HT1080 (cell line): ENCODE results near the gene ARRB1. TPM values are rescaled to one million over a fixed set of nuclear protein-coding genes. Genes with fewer than 3 reads are reported as not detected.
"Not testable (repeated sequence)": the region's sequence is repeated elsewhere in the genome, so short reads cannot be mapped to it uniquely, and the experiment has no call there.

Experiments
- DNase-seq: peaks from one replicate; pipeline ENCODE4 v3.0.0-alpha.2; 2015; ENCODE audit warnings: low read depth
- total RNA-seq: library from RNA; depleted of rRNA; stranded (reverse); fragments of >200 nt; shearing (Covaris generic); gene quantifications from 2 replicates; pipeline ENCODE4 v1.2.3, GENCODE V29; 2014

Gene ARRB1
- total RNA-seq, 1 experiment from 2014 or later: 10.6 TPM

DNA sequence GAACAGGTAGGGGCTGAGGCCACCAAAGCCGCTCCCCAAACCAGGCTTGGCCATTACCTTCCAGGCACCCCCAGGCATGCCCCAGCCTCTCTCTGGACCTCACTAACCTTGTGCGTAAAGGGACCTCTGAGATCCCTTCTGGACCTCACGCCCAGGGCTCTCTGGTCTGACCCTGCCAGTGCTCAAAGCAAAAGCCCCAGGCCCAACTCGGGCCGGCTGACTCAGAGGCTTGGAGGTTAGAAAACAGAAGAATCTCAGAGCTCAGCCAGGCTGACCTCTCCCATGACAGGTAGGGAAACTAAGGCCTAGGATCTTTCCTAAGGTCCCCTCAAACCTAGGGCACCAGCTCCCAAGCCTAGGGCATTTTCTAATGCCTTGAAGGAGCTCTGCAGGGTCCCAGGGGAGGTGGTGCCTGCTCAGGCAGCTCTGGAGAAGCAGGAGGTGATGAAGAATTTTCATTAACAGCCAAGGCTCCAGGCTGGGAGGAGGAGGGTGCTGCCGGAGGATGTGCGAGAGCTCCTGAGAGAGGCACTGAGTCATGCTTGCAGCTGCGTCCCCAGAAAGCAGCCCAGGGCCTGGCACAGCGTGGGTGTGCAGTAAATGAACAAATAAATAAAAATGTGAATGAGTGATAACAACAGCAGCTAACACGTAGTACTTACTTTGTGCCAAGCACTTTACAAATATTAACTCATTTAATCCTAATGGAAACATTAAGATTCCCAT lies 25.6 kb downstream of the ARRB1 start:
- DNase-seq: peak; percentile 84

DNA sequence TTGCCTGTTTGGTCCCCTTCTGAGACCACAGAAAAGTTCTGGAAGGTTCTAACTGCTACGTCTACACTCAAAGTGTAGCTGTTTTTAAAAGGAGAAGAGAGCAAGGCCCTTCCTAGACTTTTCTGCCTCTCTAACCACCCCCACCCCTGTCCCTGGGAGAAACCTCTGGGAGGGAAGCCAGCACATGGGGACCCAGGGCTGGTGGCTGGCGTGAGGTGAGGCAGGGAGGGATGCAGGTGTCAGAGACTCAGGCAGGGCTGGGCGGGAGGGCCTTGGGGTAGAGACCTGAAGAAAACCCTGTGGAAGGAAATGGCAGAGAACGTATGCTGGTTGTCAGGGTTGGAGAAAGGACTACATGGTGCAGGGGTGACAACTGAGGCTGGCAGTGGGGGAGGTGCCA lies 26.7 kb downstream of the ARRB1 start:
- no peak for DNase-seq

DNA sequence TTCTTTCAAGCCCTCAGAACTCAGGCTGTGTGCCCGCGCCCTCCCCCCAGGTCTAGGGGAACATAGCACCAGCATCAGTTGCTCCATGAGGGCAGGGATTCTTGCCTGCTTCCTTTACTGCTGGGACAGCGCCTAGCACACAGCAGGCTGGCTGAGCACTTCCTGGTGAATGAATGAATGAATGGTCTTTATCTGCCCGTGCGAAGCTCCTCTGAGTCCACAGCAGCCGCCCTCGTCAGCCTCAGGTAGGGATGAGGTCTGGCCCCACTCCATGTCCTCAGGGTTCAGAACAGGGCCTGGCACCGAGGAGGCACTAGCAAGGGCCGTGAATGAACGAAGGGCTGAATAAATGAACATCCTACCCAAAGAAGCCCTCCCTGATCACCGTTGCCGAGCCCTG lies 27.3 kb downstream of the ARRB1 start:
- DNase-seq: no peak

- no peak for DNase-seq
These were observed 27.9 kb downstream of the ARRB1 start for GRCh38 chr11:75323609-75324008.

- no peak for DNase-seq
These were observed 30.8 kb downstream of the ARRB1 start for GRCh38 chr11:75320643-75321042.

DNA sequence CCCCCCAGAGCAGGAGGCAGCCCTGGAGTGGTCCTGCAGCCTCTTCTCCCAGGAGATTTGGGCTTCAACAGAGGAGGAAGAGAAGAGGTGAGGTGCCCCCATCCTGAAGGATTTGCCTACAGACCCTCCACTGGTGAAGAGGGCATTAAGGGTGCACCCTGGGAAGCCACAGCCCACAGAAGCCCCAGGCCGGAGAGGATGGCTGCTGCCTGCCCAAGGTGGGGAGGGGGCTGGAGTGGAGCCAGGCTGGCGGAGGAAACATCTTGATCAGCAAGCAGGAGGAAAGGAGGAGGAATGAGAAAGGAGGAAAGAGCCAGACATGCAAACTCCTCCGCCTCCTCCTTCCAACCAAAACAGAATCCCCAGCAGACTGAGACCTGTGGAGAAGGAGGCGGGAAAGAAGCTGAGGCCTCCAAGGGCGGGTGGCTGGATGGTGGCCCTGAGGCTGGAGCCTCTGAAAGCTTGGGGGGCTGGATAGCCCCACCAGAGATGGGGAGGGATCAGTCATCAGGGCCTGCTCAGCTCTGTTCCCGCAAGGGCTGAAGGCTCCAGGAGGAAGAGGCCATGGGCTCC lies 31.3 kb downstream of the ARRB1 start:
- no peak for DNase-seq

GRCh38 chr11:75319035-75319877 lies 32.2 kb downstream of the ARRB1 start:
- peak; percentile 32 for DNase-seq

DNA sequence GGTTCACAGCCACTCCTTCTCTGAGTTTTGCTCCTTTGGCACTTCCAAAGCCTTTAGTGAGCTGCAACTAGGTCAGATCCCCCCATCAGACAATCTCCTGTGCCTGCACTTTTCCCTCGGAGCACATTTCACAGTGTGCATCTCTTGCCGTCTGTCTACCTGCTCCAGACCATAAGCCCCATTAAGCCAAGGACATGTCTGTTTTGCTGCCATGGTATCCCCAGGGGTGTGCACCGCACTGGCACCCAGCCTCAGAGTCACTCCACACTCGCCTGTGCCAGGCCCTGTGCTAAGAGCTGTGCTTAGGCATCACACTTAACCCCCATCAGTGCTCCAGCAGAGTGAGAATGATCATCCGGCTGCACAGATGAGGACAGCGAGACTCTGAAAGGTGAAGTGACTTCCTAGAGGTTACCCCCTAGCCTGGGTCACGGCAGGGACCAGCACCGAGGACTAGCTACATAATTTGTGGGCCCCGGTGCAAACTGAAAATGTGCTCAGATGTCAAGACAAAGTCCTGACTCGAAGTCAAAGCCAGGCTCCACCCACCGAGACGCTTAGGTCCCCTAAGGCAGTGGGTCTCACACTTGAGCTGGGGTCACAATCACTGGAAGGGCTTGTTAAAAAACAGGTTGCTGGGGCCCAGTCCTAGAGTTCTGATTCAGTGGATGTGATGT lies 33.9 kb downstream of the ARRB1 start:
- DNase-seq: no peak

DNA sequence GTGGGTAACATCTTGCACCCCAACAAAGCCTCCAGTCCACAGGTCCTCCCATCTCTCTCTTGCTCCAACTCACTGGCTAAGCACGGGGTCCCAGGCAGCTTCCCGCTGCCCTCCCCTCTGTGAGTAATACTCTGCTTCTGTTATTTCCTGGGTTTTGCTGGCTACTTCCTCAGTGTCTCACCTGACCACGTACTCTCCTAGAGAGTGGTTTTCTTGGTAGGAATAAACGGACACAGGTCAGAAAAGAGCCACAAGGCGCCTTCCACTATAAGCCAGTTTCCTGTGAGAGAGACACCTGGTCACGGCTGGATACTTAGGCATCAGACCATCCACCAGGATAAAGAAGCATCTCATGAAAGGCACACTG lies 36.0 kb downstream of the ARRB1 start:
- DNase-seq: peak; percentile 57

GRCh38 chr11:75314771-75315438 lies 36.6 kb downstream of the ARRB1 start:
- no peak for DNase-seq

DNA sequence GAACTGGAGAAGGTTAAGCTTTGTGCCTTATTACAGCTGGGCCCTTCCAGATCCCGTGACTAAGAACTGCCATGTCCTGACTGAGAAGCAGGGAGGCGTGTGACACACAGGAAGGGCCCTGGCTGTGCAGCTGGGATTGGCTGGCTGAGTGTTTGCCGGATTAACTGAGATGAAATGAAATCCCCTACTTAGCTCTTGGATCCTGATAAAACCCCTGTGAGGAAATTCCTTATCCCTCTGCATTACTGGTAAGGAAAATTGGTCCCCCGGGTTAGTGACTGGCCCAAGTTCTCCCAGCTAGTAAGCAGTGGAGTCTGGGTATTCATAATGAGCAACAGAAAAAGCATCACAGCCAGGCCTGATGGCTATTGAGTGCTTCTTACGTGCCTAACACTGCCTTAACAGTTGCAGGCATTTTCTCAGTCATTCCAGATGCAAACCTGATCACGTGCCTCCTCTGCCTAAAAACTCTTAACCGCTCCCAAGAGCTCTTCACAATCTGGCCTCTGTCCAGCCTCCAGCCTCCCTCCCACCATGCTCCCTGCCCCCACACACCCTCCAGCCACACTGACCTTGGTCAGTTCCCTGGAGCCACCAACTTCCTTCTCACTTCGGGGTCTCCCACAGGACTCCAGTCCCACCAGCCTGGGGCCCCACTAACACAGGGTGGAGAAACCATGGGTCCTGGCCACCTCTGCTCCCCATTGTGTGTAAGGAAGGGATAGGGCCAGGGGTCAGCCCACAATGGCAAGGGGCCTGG lies 37.8 kb downstream of the ARRB1 start:
- DNase-seq: peak; percentile 77

DNA sequence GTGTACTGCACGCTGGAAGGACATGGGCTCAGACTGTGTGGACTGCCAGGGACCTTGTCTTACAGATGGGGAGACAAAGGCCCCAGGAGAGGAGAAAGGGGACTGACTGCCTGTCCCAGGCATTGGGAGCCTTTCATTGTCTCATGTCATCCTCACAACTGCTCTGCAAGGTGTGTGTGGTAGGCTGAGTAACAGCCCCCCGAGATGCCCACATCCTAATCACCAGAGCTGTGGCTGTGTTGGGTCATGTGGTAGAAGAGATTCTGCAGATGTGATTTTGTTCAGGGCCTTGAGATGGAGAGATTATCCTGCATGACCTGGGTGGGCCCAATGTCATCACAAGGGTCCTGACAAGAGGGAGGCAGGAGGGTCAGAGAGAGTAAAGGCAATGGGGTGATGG lies 39.1 kb downstream of the ARRB1 start:
- no peak for DNase-seq

GRCh38 chr11:75311858-75312288 lies 39.6 kb downstream of the ARRB1 start:
- DNase-seq: no peak

DNA sequence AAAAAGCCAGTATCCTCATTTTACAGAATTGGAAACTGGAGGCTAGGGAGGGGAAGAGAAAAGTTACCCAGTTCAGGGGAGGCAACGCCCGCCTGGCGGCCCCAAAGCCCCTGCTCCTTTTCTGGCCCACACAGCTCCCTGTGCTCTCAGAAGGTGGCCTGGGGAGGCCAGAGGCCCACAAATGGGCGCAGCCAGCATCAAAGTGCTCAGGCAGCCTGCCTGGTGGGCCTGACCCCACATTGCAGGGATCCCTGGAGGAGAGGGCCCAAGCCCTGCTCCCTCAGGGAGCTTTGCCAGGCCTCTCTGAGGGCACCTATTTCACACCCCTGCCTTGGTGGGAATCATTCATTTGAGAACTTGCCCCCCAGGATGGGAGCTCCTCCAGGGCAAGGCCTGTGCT lies 42.5 kb downstream of the ARRB1 start:
- no peak for DNase-seq

GRCh38 chr11:75308116-75308515 lies 43.3 kb downstream of the ARRB1 start:
- DNase-seq: no peak

DNA sequence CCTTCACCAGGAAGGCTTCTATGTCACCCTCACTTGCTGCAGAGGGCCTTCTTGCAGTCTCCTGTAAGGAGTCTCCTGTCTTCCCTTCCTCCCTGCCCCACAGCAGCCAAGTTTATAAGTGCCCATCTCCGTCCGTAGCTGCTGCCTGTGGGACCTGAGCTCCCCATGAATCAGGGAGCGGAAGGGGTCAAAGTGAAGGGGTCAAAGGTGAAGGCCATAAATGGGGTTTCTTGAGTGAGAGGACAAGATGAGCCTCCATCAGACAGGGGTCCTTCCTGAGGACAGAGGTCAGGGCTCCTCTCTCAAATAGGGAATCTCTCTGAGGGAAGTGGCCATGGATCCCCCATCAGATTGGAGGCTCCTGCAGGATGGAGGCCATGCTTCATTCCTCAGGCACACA lies 44.4 kb downstream of the ARRB1 start:
- no peak for DNase-seq

DNA sequence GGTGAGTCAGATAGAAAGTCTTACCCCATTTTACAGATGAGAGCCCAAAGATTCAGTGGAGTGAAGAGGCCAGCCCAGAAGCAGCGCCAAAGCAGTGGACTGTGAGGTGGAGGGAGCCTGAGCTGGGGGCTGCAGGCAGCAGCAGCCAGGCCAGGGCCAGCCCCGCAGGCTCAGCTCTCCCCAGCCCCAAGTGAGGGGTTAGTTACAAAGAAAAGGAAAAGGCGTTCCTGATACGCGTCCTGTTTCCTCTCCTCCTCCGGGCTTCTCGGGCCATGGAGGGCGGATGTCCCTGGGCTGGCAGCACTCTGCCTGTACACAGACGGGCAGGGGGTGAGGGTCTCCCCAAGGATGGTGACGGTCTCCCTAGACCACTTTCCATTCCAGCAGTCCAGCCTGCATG lies 44.9 kb downstream of the ARRB1 start:
- no peak for DNase-seq

- DNase-seq: no peak
These were observed 45.5 kb downstream of the ARRB1 start for GRCh38 chr11:75305993-75306392.

- DNase-seq: no peak
These were observed 46.0 kb downstream of the ARRB1 start for GRCh38 chr11:75305452-75305851.

DNA sequence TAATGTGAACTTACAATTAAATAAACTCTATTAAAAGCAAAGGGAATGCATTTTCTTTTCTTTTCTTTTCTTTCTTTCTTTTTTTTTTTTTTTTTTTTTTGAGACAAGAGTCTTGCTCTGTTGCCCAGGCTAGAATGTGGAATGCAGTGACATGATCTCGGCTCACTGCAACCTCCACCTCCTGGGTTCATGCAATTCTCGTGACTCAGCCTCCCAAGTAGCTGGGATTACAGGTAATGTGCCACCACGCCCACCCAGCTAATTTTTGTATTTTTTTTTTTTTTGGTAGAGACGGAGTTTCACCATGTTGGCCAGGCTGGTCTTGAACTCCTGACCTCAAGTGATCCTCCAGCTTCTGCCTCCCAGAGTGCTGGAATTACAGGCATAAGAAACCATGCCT lies 46.5 kb downstream of the ARRB1 start:
- DNase-seq: not testable (repeated sequence)
